Measurements from ENCODE around the gene ROR2. TPM values are rescaled to one million over a fixed set of nuclear protein-coding genes. Genes with fewer than 3 reads are reported as not detected.

ROR2 gene
- total RNA-seq, 1 donor from 2014 or later: 0.43 TPM

- ATAC-seq (ENCODE audit: poor library complexity) (no peak), DNase-seq (no peak)
- intact Hi-C loops (cut with DNase I): no loop called here
These were observed 174.4 kb downstream of the ROR2 start for GRCh38 chr9:91775708-91776028.

- intact Hi-C loops (cut with DNase I): no loop called here
- peak; percentile 71 for DNase-seq
- peak; percentile 89 for ATAC-seq (ENCODE audit: poor library complexity)
These were observed 174.9 kb downstream of the ROR2 start for GRCh38 chr9:91775011-91775707.

GRCh38 chr9:91773156-91773555, 176.9 kb downstream of the ROR2 start:
- intact Hi-C loops (cut with DNase I): no loop called here
- no peak for DNase-seq
- no peak for ATAC-seq (ENCODE audit: poor library complexity)

- DNase-seq (no peak), ATAC-seq (ENCODE audit: poor library complexity) (no peak)
- intact Hi-C loops (cut with DNase I): no loop called here
These were observed 178.2 kb downstream of the ROR2 start for GRCh38 chr9:91771864-91772263.

- DNase-seq (peak; percentile 50), ATAC-seq (ENCODE audit: poor library complexity) (peak; percentile 48)
- intact Hi-C loops (cut with DNase I): no loop called here
These were observed 179.0 kb downstream of the ROR2 start for GRCh38 chr9:91771027-91771426.

GRCh38 chr9:91770229-91770628, 179.8 kb downstream of the ROR2 start:
- intact Hi-C loops (cut with DNase I): no loop called here

GRCh38 chr9:91768977-91769916, 180.8 kb downstream of the ROR2 start:
- DNase-seq: no peak
- intact Hi-C loops (cut with DNase I): no loop called here
- no peak for ATAC-seq (ENCODE audit: poor library complexity)

More at GRCh38 chr9:91770229-91770628, 179.8 kb downstream of the ROR2 start:
- no peak for DNase-seq
- no peak for ATAC-seq (ENCODE audit: poor library complexity)

- intact Hi-C loops (cut with DNase I): no loop called here
- no peak for ATAC-seq (ENCODE audit: poor library complexity)
- no peak for DNase-seq
These were observed 181.5 kb downstream of the ROR2 start for GRCh38 chr9:91768507-91768906.

GRCh38 chr9:91766315-91767069, 183.5 kb downstream of the ROR2 start:
- ATAC-seq (ENCODE audit: poor library complexity) (no peak), DNase-seq (no peak)
- intact Hi-C loops (cut with DNase I): no loop called here

- ATAC-seq (ENCODE audit: poor library complexity) (no peak), DNase-seq (no peak)
- intact Hi-C loops (cut with DNase I): no loop called here
These were observed 184.7 kb downstream of the ROR2 start for GRCh38 chr9:91765296-91765695.

- ATAC-seq (ENCODE audit: poor library complexity): no peak
- intact Hi-C loops (cut with DNase I): no loop called here
- DNase-seq: no peak
These were observed 185.4 kb downstream of the ROR2 start for GRCh38 chr9:91764661-91765060.

GRCh38 chr9:91761362-91761761, 188.7 kb downstream of the ROR2 start:
- ATAC-seq (ENCODE audit: poor library complexity): no peak
- intact Hi-C loops (cut with DNase I): no loop called here
- no peak for DNase-seq

- no peak for ATAC-seq (ENCODE audit: poor library complexity)
- no peak for DNase-seq
- intact Hi-C loops (cut with DNase I): no loop called here
These were observed 189.1 kb downstream of the ROR2 start for GRCh38 chr9:91760906-91761305.

GRCh38 chr9:91758491-91758981, 191.5 kb downstream of the ROR2 start:
- DNase-seq (no peak), ATAC-seq (ENCODE audit: poor library complexity) (no peak)
- intact Hi-C loops (cut with DNase I): no loop called here

- no peak for ATAC-seq (ENCODE audit: poor library complexity)
- no peak for DNase-seq
- intact Hi-C loops (cut with DNase I): no loop called here
These were observed 192.2 kb downstream of the ROR2 start for GRCh38 chr9:91757782-91758181.

- intact Hi-C loops (cut with DNase I): no loop called here
- DNase-seq (no peak), ATAC-seq (ENCODE audit: poor library complexity) (no peak)
These were observed 193.6 kb downstream of the ROR2 start for GRCh38 chr9:91756510-91756780.

GRCh38 chr9:91755761-91756509, 194.1 kb downstream of the ROR2 start:
- ATAC-seq (ENCODE audit: poor library complexity) (no peak), DNase-seq (no peak)
- intact Hi-C loops (cut with DNase I): no loop called here

- intact Hi-C loops (cut with DNase I): no loop called here
- no peak for ATAC-seq (ENCODE audit: poor library complexity)
- DNase-seq: no peak
These were observed 196.3 kb downstream of the ROR2 start for GRCh38 chr9:91753711-91754110.

GRCh38 chr9:91751922-91752321, 198.1 kb downstream of the ROR2 start:
- intact Hi-C loops (cut with DNase I): no loop called here
- DNase-seq: no peak
- ATAC-seq (ENCODE audit: poor library complexity): no peak

All from Right ventricle myocardium superior (tissue), 1 donor.